IMR-90 (cell line): ENCODE data around the gene DLG3.

Experiments
- CTCF ChIP-seq: conservative IDR thresholded peaks from 2 replicates; pipeline ENCODE4 v1.5.1; 2012; ENCODE audit warnings: mild to moderate bottlenecking, low read depth, low read length, improper control_type of control experiment
- ELK1 ChIP-seq: fragments of 150-350 bp; IDR thresholded peaks from 2 replicates; pipeline ENCODE4 v1.6.1; 2016; ENCODE audit warnings: low read depth, mild to moderate bottlenecking, low read length, moderate library complexity, borderline replicate concordance
- MAFK ChIP-seq: IDR thresholded peaks from 2 replicates; pipeline ENCODE4 v1.6.1; 2012; ENCODE audit warnings: low read depth, low read length, improper control_type of control experiment
- MAZ ChIP-seq: IDR thresholded peaks from 2 replicates; pipeline ENCODE4 v1.6.1; 2012; ENCODE audit warnings: low read depth, mild to moderate bottlenecking, low read length, improper control_type of control experiment, moderate library complexity, borderline replicate concordance
- POLR2A ChIP-seq: IDR thresholded peaks from 2 replicates; pipeline ENCODE4 v1.6.1; 2012; ENCODE audit warnings: mild to moderate bottlenecking, low read depth, low read length
- RAD21 ChIP-seq: IDR thresholded peaks from 2 replicates; pipeline ENCODE4 v1.6.1; 2012; ENCODE audit warnings: low read length, improper control_type of control experiment
- RFX5 ChIP-seq: IDR thresholded peaks from 2 replicates; pipeline ENCODE4 v1.8.0; 2012; ENCODE audit warnings: low read depth, mild to moderate bottlenecking, low read length, moderate library complexity

- no peak for TF ChIP-seq POLR2A
- no peak for TF ChIP-seq CTCF
- no peak for TF ChIP-seq MAFK
- TF ChIP-seq RFX5, result no peak
- no peak for TF ChIP-seq MAZ
- no peak for TF ChIP-seq RAD21
- TF ChIP-seq ELK1, result no peak
Measured at GRCh38 chrX:70456256-70456655, 11.6 kb downstream of the DLG3 start.
